Colonic mucosa (tissue), 4 donors: ENCODE results near the gene SLC44A2. TPM values are rescaled to one million over a fixed set of nuclear protein-coding genes. Genes with fewer than 3 reads are reported as not detected.

Experiments
- DNase-seq: peaks from one replicate; pipeline ENCODE4 v3.0.0-alpha.2; 2020
- H3K27ac ChIP-seq: fragments of 200-600 bp; one replicate; pipeline ENCODE4 v1.8.0; 2021
- H3K27me3 ChIP-seq: fragments of 200-600 bp; one replicate; pipeline ENCODE4 v1.8.0; 2021
- H3K36me3 ChIP-seq: fragments of 200-600 bp; one replicate; pipeline ENCODE4 v1.8.0; 2021
- H3K4me1 ChIP-seq: fragments of 200-600 bp; one replicate; pipeline ENCODE4 v1.8.0; 2021; ENCODE audit warnings: mild to moderate bottlenecking
- H3K4me3 ChIP-seq: fragments of 200-600 bp; one replicate; pipeline ENCODE4 v1.8.0; 2021
- H3K9ac ChIP-seq, 2 donors: one replicate each; pipeline ENCODE4 v1.7.0; 2013; ENCODE audit warnings: control low read depth in 2 of 2, low read depth in 2 of 2, low read length in 2 of 2
- H3K9me3 ChIP-seq: fragments of 200-600 bp; one replicate; pipeline ENCODE4 v1.8.0; 2021
- CTCF ChIP-seq: fragments of 200-600 bp; IDR thresholded peaks from one replicate; pipeline ENCODE4 v1.8.0; 2022; ENCODE audit warnings: antibody characterized with exemption, mild to moderate bottlenecking
- intact Hi-C: fragments of 100-400 bp; cut with DNase I; formaldehyde crosslinking; loops from one replicate; pipeline ENCODE4 v1.14.1; 2022
- total RNA-seq, 2 donors: library from RNA; stranded (reverse); fragmentation: NEBNext Ultra II Directional in 1 of 2; extraction: Animal tissue kit (Norgen Biotek cat#: 25700) in 1 of 2; gene quantifications; one replicate each; pipeline ENCODE4 v1.2.1, GENCODE V29; 2021
- donor health status: healthy.
- donor health status: DM: no; HTN: no; CAD: no.
- donor health status: DM: no; HTN: no; CAD: no.

The SLC44A2 gene
- total RNA-seq, 2 donors from 2014 or later, result 87.1 to 137 TPM

DNA sequence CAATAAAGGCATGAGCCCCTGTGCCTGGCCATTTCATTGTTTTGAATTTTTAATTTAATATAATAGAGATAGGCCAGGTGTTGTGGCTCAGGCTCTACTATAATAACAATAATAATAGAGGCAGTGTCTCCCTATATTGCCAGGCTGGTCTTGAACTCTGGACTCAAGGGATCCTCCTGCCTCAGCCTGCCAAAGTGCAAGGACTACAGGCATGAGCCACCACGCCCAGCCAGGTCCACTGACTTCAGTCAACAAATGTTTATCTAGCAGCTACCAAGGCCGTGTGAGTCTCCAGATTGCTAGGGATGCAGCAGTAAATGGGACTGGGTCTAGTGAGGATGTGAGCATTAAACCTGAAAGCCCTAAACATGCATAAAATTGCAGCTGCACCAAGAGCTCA lies 15.0 kb downstream of the SLC44A2 start:
- no peak for TF ChIP-seq CTCF
- Histone ChIP-seq H3K9me3 (no peaks in the 10 kb centered on the region), H3K4me3 (no peak overlapping the region), H3K36me3 (no peaks in the 10 kb centered on the region), H3K9ac (no peak overlapping the region), H3K4me1 (no peaks in the 10 kb centered on the region), H3K27me3 (no peaks in the 10 kb centered on the region), H3K27ac (no peak overlapping the region)
- intact Hi-C loops, result no loop called here
- DNase-seq, result peak; percentile 33

DNA sequence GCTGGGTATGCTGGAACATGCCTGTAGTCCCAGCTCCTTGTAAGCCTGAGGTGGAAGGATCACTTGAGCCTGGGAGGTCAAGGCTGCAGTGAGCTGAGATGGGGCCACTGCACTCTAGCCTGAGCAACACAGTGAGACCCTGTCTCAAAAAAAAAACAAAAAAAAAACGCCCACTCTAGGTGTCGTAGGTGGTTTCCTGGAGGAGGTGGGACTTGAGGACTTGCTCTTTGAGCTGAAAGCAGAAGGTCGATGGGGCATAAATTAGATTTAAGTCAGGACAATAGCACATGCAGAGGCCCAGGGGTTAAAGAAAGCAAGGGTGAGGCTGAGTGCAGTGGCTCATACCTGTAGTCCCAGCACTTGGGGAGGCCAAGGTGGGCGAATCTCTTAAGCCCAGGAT lies 15.9 kb downstream of the SLC44A2 start:
- no peak overlapping the region for H3K9ac ChIP-seq
- intact Hi-C loops, result no loop called here
- no peak overlapping the region for H3K4me3 ChIP-seq
- no peak for DNase-seq
- no peak overlapping the region for H3K27ac ChIP-seq
- TF ChIP-seq CTCF, result no peak
- H3K9me3 ChIP-seq, result no peaks in the 10 kb centered on the region
- H3K36me3 ChIP-seq, result no peaks in the 10 kb centered on the region
- no peaks in the 10 kb centered on the region for H3K4me1 ChIP-seq
- no peaks in the 10 kb centered on the region for H3K27me3 ChIP-seq

DNA sequence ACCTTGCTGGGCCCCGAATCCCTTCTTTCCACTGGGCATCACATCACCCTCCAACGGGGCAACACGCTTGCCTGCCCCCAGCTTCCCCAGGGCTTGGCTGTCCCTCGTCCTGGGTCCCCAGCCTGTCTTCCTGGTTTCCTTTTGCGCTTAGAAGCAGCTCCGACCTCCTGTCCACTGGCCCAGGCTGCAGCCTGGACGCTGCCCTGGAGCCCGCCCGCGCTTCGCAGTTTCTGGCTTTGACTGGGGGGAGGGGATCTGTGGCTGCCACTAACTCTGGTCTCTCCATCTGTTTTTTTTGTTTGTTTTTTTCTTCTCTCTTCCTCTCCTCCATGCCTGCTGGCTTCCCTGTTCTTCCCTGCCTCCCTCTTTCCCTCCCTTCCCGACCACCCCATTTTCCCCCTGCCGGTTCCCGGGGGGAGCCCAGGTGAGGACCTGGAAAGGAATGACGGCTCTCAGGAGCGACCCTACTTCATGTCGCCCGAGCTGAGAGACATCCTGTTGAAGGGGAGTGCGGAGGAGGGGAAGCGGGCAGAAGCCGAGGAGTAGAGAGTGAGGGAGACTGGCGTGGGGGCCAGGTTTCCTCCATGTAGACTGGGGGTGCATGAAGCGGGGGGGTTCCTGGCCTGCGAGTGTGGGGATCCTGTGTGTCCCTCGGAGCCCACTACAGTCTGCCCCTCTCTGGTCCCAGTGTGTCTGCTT lies 17.3 kb downstream of the SLC44A2 start:
- intact Hi-C loops, result no loop called here
- TF ChIP-seq CTCF, result no peak
- Histone ChIP-seq H3K4me1 (no peaks in the 10 kb centered on the region), H3K27ac (no peak overlapping the region), H3K4me3 (no peak overlapping the region), H3K36me3 (no peaks in the 10 kb centered on the region), H3K27me3 (no peaks in the 10 kb centered on the region), H3K9me3 (no peaks in the 10 kb centered on the region), H3K9ac (no peak overlapping the region)
- DNase-seq, result no peak

GRCh38 chr19:10643172-10643967 lies 18.0 kb downstream of the SLC44A2 start:
- TF ChIP-seq CTCF, result no peak
- Histone ChIP-seq H3K27me3 (no peaks in the 10 kb centered on the region), H3K4me3 (no peak overlapping the region), H3K9me3 (no peaks in the 10 kb centered on the region), H3K9ac (no peak overlapping the region), H3K27ac (no peak overlapping the region), H3K36me3 (no peaks in the 10 kb centered on the region), H3K4me1 (no peaks in the 10 kb centered on the region)
- intact Hi-C loops, result no loop called here
- no peak for DNase-seq

- H3K9ac ChIP-seq, result no peak overlapping the region
Observed at GRCh38 chr19:10643968-10644259, 18.6 kb downstream of the SLC44A2 start.

More at GRCh38 chr19:10643968-10644259, 18.6 kb downstream of the SLC44A2 start:
- no peak for TF ChIP-seq CTCF
- intact Hi-C loops, result loop anchor here (1.0 kb wide), 1 partner anchor 63 kb away; no protein-coding TSS in a partner anchor
- H3K9me3 ChIP-seq, result no peaks in the 10 kb centered on the region
- H3K27me3 ChIP-seq, result no peaks in the 10 kb centered on the region
- H3K36me3 ChIP-seq, result no peaks in the 10 kb centered on the region
- H3K4me1 ChIP-seq, result no peaks in the 10 kb centered on the region
- no peak overlapping the region for H3K27ac ChIP-seq
- H3K4me3 ChIP-seq, result no peak overlapping the region
- no peak for DNase-seq
